Natural killer cell (primary cell): ENCODE results near the gene SLC38A1. TPM values are rescaled to one million over a fixed set of nuclear protein-coding genes. Genes with fewer than 3 reads are reported as not detected.

Experiments used
- ATAC-seq, 3 donors: fragments of 150-1000 bp in 2 of 3; fragments of 200-7000 bp in 1 of 3; cut with Tn5 transposase; 1 replicate in 1 of 3; 2 replicates in 2 of 3; pipeline ENCODE4 v1.10.0; 2021; ENCODE audit warnings: mild to moderate bottlenecking in 2 of 3, moderate library complexity in 2 of 3
- DNase-seq, 2 donors: peaks; one replicate each; pipeline versions ENCODE4 v3.0.0 to v3.0.0-alpha.2; 2013 to 2021; ENCODE audit warnings: mixed read lengths in 1 of 2
- H3K27ac ChIP-seq: one replicate; pipeline ENCODE4 v1.5.1; 2013; ENCODE audit warnings: mild to moderate bottlenecking, low read length
- H3K27me3 ChIP-seq: one replicate; pipeline ENCODE4 v1.6.1; 2013; ENCODE audit warnings: low read length; ENCODE audit not compliant: control insufficient read depth, insufficient read depth
- H3K36me3 ChIP-seq: one replicate; pipeline ENCODE4 v1.6.1; 2013; ENCODE audit warnings: low read length; ENCODE audit not compliant: control insufficient read depth, insufficient read depth
- H3K4me1 ChIP-seq: one replicate; pipeline ENCODE4 v1.6.1; 2013; ENCODE audit warnings: low read length; ENCODE audit not compliant: control insufficient read depth, insufficient read depth
- H3K4me3 ChIP-seq: one replicate; pipeline ENCODE4 v1.5.1; 2013; ENCODE audit warnings: low read length
- H3K9me3 ChIP-seq: one replicate; pipeline ENCODE4 v1.6.1; 2013; ENCODE audit warnings: low read length; ENCODE audit not compliant: control insufficient read depth, insufficient read depth
- H3K27ac Mint-ChIP-seq, 2 donors: one replicate each; pipeline ENCODE4 v1.8.0; 2022; ENCODE audit warnings: mild to moderate bottlenecking in 2 of 2, mixed read lengths in 2 of 2, moderate library complexity in 1 of 2
- H3K27me3 Mint-ChIP-seq, 2 donors: one replicate each; pipeline ENCODE4 v1.8.0; 2022; ENCODE audit warnings: low read depth in 2 of 2, mixed read lengths in 2 of 2
- H3K36me3 Mint-ChIP-seq: one replicate; pipeline ENCODE4 v1.8.0; 2022; ENCODE audit warnings: mixed read lengths
- H3K4me1 Mint-ChIP-seq, 2 donors: one replicate each; pipeline ENCODE4 v1.8.0; 2022; ENCODE audit warnings: mixed read lengths in 2 of 2
- H3K4me3 Mint-ChIP-seq: one replicate; pipeline ENCODE4 v1.8.0; 2022; ENCODE audit warnings: mild to moderate bottlenecking, moderate library complexity, mixed read lengths
- H3K9me3 Mint-ChIP-seq, 2 donors: one replicate each; pipeline ENCODE4 v1.8.0; 2022; ENCODE audit warnings: mixed read lengths in 2 of 2
- CTCF ChIP-seq: fragments of 200-600 bp; IDR thresholded peaks from one replicate; pipeline ENCODE4 v1.8.0; 2022; ENCODE audit warnings: antibody characterized with exemption
- WGBS: methylation state at CpG from one replicate; pipeline ENCODE4 v1.1.7; 2013; ENCODE audit warnings: missing lambda C conversion rate; ENCODE audit not compliant: insufficient coverage; 5-methylcytosine and 5-hydroxymethylcytosine counted together
- intact Hi-C: fragments of 100-400 bp; cut with micrococcal nuclease; formaldehyde crosslinking; loops from one replicate; pipeline ENCODE4 v1.14.2; 2022
- total RNA-seq, 4 donors: library from RNA; stranded (reverse); fragments of 120-200 nt in 1 of 4; gene quantifications; one replicate each; pipeline versions ENCODE4 v1.2.3 to v1.2.4, GENCODE V29; 2013 to 2022

Gene SLC38A1
- total RNA-seq, 3 donors from 2014 or later (not counting 1 experiment from before 2014, with no cell fraction given): 295 to 385 (median 354) TPM

GRCh38 chr12:46244997-46245396, 23.8 kb downstream of the SLC38A1 start:
- Histone ChIP-seq H3K27ac (no peak overlapping the region), H3K36me3 (peaks cover 23% of the 10 kb centered on the region), H3K4me3 (no peak overlapping the region), H3K9me3 (no peaks in the 10 kb centered on the region), H3K4me1 (peaks cover 16% of the 10 kb centered on the region), H3K27me3 (no peaks in the 10 kb centered on the region)
- intact Hi-C loops: no loop called here
- H3K4me1 Mint-ChIP-seq: peaks cover 75 to 93% of the 10 kb centered on the region in 2 donors
- ATAC-seq (no peak), DNase-seq (no peak)
- TF ChIP-seq CTCF: no peak
- peaks cover 7% of the 10 kb centered on the region for H3K36me3 Mint-ChIP-seq
- peak overlapping the region; percentile 45 for H3K4me3 Mint-ChIP-seq
- no peaks in the 10 kb centered on the region for H3K27me3 Mint-ChIP-seq
- peaks cover 0 to 8% of the 10 kb centered on the region in 2 donors for H3K9me3 Mint-ChIP-seq
- peak overlapping the region; percentile 55 to 68 for H3K27ac Mint-ChIP-seq

GRCh38 chr12:46244273-46244915, 24.4 kb downstream of the SLC38A1 start:
- peak in 2 of 3 donors; percentile 11 to 24 for ATAC-seq
- Histone ChIP-seq H3K9me3 (no peaks in the 10 kb centered on the region), H3K27me3 (no peaks in the 10 kb centered on the region), H3K36me3 (peaks cover 29% of the 10 kb centered on the region), H3K4me3 (no peak overlapping the region), H3K27ac (no peak overlapping the region), H3K4me1 (peaks cover 16% of the 10 kb centered on the region)
- H3K9me3 Mint-ChIP-seq: peaks cover 0 to 8% of the 10 kb centered on the region in 2 donors
- intact Hi-C loops: no loop called here
- DNase-seq: no peak
- WGBS: no CpG with 5 or more reads among the region's 1 CpG
- TF ChIP-seq CTCF: no peak
- H3K4me1 Mint-ChIP-seq: peaks cover 69 to 89% of the 10 kb centered on the region in 2 donors
- H3K27me3 Mint-ChIP-seq: no peaks in the 10 kb centered on the region
- H3K27ac Mint-ChIP-seq: peak overlapping the region; percentile 55 to 68
- H3K4me3 Mint-ChIP-seq: peak overlapping the region; percentile 45
- peaks cover 7% of the 10 kb centered on the region for H3K36me3 Mint-ChIP-seq

GRCh38 chr12:46242569-46242968, 26.3 kb downstream of the SLC38A1 start:
- peaks cover 47% of the 10 kb centered on the region for H3K36me3 ChIP-seq
- Mint-ChIP-seq H3K36me3 (no peaks in the 10 kb centered on the region), H3K4me3 (peak overlapping the region; percentile 18), H3K9me3 (peaks cover 0 to 5% of the 10 kb centered on the region in 2 donors), H3K27ac (peak overlapping the region; percentile 1 to 7), H3K4me1 (peaks cover 63 to 83% of the 10 kb centered on the region in 2 donors), H3K27me3 (no peaks in the 10 kb centered on the region)
- peaks cover 16% of the 10 kb centered on the region for H3K4me1 ChIP-seq
- no peak overlapping the region for H3K4me3 ChIP-seq
- ATAC-seq (no peak), DNase-seq (no peak)
- WGBS: 82% methylated on average over 2 of the region's 2 CpGs
- TF ChIP-seq CTCF: no peak
- intact Hi-C loops: loop anchor here (2.0 kb wide), 1 partner anchor 16 kb away; no protein-coding TSS in a partner anchor
- no peaks in the 10 kb centered on the region for H3K9me3 ChIP-seq
- no peak overlapping the region for H3K27ac ChIP-seq
- H3K27me3 ChIP-seq: no peaks in the 10 kb centered on the region

GRCh38 chr12:46240436-46240835, 28.4 kb downstream of the SLC38A1 start:
- H3K36me3 Mint-ChIP-seq: no peaks in the 10 kb centered on the region
- peaks cover 67% of the 10 kb centered on the region for H3K36me3 ChIP-seq
- H3K4me1 ChIP-seq: peaks cover 3% of the 10 kb centered on the region
- H3K9me3 Mint-ChIP-seq: no peaks in the 10 kb centered on the region
- WGBS: 97% methylated on average over 7 of the region's 7 CpGs
- no peak overlapping the region for H3K4me3 Mint-ChIP-seq
- H3K27ac ChIP-seq: no peak overlapping the region
- H3K9me3 ChIP-seq: no peaks in the 10 kb centered on the region
- H3K27me3 Mint-ChIP-seq: no peaks in the 10 kb centered on the region
- H3K27me3 ChIP-seq: no peaks in the 10 kb centered on the region
- no peak overlapping the region for H3K4me3 ChIP-seq
- peak overlapping the region in 1 of 2 donors; percentile 27 for H3K27ac Mint-ChIP-seq
- no peak for DNase-seq
- intact Hi-C loops: no loop called here
- no peak for ATAC-seq
- peaks cover 68 to 73% of the 10 kb centered on the region in 2 donors for H3K4me1 Mint-ChIP-seq
- TF ChIP-seq CTCF: no peak
